Measurements from ENCODE around the gene GRIN1.

- TF ChIP-seq POLR2AphosphoS5 (IDR thresholded peaks at IDR 0.05; ENCODE audit: insufficient read depth, low read depth, low read length) (no peak), CTCF (IDR thresholded peaks at IDR 0.05; ENCODE audit: extremely low read depth in 1 of 2, insufficient read depth in 1 of 2, low read depth in 1 of 2, low read length in 2 of 2) (no peak), MYC (IDR thresholded peaks at IDR 0.05; ENCODE audit: low read depth, low read length) (no peak), POLR2A (IDR thresholded peaks at IDR 0.05; ENCODE audit: low read depth, low read length) (no peak), EZH2 (IDR thresholded peaks at IDR 0.05; ENCODE audit: borderline replicate concordance, low read depth, low read length, severe bottlenecking) (no peak)
Observed at GRCh38 chr9:137107312-137107921, 31.5 kb upstream of the GRIN1 start.
